ENCODE measurements around the gene ARFRP1. TPM values are rescaled to one million over a fixed set of nuclear protein-coding genes. Genes with fewer than 3 reads are reported as not detected.
A peak's percentile ranks its signal among the peaks of the same experiment; 100 is the strongest.

ARFRP1 gene
- total and polyA plus RNA-seq, 2 of the 13 experiments (the other 11 are each of a cell fraction or from before 2014, with no cell fraction given) = 32.0 to 51.1 TPM

DNA sequence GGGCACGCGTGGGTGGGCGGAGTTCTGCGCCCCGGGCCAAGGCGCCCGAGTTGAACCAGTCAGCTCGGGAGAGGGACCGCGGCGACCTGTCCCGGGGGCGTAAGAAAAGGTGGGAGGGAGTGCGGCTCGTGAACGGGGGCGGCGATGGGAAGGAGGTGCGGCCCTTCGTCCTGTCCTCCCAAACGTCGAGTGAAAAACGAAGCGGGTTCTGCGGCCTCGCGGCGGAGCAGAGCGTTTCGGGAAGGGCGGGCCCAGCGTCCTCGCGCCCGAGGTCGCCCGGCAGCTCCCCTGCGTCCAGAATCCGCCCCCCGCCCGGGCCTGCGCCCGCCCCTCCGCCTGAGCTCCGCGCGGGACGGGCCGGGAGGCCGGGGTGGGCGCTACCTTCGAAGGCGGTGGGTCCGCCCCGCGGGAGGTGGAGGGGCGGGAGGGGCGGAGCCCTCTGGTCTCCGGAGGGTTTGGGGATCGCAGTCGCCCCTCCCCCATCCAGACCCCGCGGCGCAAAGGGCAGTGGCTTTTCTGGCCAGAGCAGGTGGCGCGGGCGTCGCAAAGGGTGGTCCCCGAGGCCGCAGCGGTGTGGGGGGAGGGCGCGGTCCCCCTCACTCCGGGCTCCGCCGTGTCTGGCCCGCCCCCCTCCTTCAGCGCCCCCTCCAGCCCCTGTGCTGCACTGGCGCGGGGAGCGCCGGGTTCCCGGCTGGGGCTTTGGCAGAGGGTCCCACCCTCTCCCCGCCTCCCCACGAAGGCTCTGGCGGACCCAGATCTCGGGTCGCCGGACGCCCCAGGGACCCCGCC is 55.4 kb downstream of the ARFRP1 start (continued):
- TF ChIP-seq, protein P1, sequence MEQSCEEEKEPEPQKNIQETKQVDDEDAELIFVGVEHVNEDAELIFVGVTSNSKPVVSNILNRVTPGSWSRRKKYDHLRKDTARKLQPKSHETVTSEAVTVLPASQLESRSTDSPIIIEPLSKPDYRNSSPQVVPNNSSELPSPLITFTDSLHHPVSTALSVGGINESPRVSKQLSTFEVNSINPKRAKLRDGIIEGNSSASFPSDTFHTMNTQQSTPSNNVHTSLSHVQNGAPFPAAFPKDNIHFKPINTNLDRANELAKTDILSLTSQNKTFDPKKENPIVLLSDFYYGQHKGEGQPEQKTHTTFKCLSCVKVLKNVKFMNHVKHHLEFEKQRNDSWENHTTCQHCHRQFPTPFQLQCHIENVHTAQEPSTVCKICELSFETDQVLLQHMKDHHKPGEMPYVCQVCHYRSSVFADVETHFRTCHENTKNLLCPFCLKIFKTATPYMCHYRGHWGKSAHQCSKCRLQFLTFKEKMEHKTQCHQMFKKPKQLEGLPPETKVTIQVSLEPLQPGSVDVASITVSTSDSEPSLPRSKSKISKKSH (CRISPR knock-in tag; IDR thresholded peaks at IDR 0.05; ENCODE audit: borderline replicate concordance) = no peak
- TF ChIP-seq HDAC6 (IDR thresholded peaks at IDR 0.05; ENCODE audit: low read depth, low read length) = no peak
- TF ChIP-seq ZNF225 (CRISPR knock-in tag; IDR thresholded peaks at IDR 0.05) = 0 out of 2 replicates have a peak, but pooled peaks have one; percentile 25
- TF ChIP-seq, protein P2, sequence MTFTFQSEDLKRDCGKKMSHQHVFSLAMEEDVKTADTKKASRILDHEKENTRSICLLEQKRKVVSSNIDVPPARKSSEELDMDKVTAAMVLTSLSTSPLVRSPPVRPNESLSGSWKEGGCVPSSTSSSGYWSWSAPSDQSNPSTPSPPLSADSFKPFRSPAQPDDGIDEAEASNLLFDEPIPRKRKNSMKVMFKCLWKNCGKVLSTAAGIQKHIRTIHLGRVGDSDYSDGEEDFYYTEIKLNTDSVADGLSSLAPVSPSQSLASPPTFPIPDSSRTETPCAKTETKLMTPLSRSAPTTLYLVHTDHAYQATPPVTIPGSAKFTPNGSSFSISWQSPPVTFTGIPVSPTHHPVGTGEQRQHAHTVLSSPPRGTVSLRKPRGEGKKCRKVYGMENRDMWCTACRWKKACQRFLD (CRISPR knock-in tag; IDR thresholded peaks at IDR 0.05; ENCODE audit: borderline replicate concordance) = peak; percentile 32; the same call in 1 of the 2 replicates
- TF ChIP-seq RBM22 (optimal IDR thresholded peaks at IDR 0.05; ENCODE audit: low read length) = no peak
- no peak for TF ChIP-seq ZNF720 (CRISPR knock-in tag; IDR thresholded peaks at IDR 0.05)
- TF ChIP-seq, protein P3, sequence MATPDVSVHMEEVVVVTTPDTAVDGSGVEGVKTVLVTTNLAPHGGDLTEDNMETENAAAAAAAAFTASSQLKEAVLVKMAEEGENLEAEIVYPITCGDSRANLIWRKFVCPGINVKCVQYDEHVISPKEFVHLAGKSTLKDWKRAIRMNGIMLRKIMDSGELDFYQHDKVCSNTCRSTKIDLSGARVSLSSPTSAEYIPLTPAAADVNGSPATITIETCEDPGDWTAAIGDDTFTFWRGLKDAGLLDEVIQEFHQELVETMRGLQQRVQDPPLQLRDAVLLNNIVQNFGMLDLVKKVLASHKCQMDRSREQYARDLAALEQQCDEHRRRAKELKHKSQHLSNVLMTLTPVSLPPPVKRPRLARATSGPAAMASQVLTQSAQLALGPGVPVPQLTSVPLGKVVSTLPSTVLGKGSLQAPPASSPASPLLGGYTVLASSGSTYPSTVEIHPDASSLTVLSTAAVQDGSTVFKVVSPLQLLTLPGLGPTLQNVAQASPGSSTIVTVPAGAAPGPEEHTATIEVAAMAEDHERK (CRISPR knock-in tag; IDR thresholded peaks at IDR 0.05; ENCODE audit: low read depth) = no peak
- TF ChIP-seq YY1 (IDR thresholded peaks at IDR 0.05; ENCODE audit: insufficient read depth, insufficient replicate concordance, low read depth, low read length) = no peak
- no peak for TF ChIP-seq NR2F6 (IDR thresholded peaks at IDR 0.05)
- TF ChIP-seq NR2F6 (CRISPR knock-in tag; IDR thresholded peaks at IDR 0.05) = no peak
- TF ChIP-seq ZNF333 (CRISPR knock-in tag; IDR thresholded peaks at IDR 0.05; ENCODE audit: borderline replicate concordance) = no peak
- TF ChIP-seq NCOA2 (CRISPR knock-in tag; IDR thresholded peaks at IDR 0.05) = no peak
- peak; percentile 48 for TF ChIP-seq ZNF776 (CRISPR knock-in tag; IDR thresholded peaks at IDR 0.05)
- TF ChIP-seq CHD2 (IDR thresholded peaks at IDR 0.05; ENCODE audit: low read depth, low read length) = no peak
- TF ChIP-seq, protein P4, sequence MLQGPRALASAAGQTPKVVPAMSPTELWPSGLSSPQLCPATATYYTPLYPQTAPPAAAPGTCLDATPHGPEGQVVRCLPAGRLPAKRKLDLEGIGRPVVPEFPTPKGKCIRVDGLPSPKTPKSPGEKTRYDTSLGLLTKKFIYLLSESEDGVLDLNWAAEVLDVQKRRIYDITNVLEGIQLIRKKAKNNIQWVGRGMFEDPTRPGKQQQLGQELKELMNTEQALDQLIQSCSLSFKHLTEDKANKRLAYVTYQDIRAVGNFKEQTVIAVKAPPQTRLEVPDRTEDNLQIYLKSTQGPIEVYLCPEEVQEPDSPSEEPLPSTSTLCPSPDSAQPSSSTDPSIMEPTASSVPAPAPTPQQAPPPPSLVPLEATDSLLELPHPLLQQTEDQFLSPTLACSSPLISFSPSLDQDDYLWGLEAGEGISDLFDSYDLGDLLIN (CRISPR knock-in tag; IDR thresholded peaks at IDR 0.05; ENCODE audit: borderline replicate concordance) = no peak
- TF ChIP-seq TAF15 (IDR thresholded peaks at IDR 0.05; ENCODE audit: low read depth, low read length, poor library complexity, severe bottlenecking) = no peak
- TF ChIP-seq, protein P5, sequence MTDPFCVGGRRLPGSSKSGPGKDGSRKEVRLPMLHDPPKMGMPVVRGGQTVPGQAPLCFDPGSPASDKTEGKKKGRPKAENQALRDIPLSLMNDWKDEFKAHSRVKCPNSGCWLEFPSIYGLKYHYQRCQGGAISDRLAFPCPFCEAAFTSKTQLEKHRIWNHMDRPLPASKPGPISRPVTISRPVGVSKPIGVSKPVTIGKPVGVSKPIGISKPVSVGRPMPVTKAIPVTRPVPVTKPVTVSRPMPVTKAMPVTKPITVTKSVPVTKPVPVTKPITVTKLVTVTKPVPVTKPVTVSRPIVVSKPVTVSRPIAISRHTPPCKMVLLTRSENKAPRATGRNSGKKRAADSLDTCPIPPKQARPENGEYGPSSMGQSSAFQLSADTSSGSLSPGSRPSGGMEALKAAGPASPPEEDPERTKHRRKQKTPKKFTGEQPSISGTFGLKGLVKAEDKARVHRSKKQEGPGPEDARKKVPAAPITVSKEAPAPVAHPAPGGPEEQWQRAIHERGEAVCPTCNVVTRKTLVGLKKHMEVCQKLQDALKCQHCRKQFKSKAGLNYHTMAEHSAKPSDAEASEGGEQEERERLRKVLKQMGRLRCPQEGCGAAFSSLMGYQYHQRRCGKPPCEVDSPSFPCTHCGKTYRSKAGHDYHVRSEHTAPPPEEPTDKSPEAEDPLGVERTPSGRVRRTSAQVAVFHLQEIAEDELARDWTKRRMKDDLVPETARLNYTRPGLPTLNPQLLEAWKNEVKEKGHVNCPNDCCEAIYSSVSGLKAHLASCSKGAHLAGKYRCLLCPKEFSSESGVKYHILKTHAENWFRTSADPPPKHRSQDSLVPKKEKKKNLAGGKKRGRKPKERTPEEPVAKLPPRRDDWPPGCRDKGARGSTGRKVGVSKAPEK (CRISPR knock-in tag; IDR thresholded peaks at IDR 0.05; ENCODE audit: borderline replicate concordance) = no peak
- TF ChIP-seq, protein P6, sequence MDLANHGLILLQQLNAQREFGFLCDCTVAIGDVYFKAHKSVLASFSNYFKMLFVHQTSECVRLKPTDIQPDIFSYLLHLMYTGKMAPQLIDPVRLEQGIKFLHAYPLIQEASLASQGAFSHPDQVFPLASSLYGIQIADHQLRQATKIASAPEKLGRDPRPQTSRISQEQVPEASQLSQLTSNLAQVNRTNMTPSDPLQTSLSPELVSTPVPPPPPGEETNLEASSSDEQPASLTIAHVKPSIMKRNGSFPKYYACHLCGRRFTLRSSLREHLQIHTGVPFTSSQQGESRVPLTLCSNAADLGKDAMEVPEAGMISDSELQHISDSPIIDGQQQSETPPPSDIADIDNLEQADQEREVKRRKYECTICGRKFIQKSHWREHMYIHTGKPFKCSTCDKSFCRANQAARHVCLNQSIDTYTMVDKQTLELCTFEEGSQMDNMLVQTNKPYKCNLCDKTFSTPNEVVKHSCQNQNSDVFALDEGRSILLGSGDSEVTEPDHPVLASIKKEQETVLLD (CRISPR knock-in tag; IDR thresholded peaks at IDR 0.05; ENCODE audit: low read depth) = 0 out of 2 replicates have a peak, but pooled peaks have one; percentile 41
- TF ChIP-seq PCBP2 (optimal IDR thresholded peaks at IDR 0.05; ENCODE audit: low read depth, low read length, poor library complexity, severe bottlenecking) = no peak
